CD4-positive, alpha-beta T cell treated with Interleukin-4 for 1 hour (primary cell): ENCODE measurements around the gene ZRANB3.
"Not testable (repeated sequence)": the region's sequence is repeated elsewhere in the genome, so short reads cannot be mapped to it uniquely, and the experiment has no call there.

Experiments used
- DNase-seq, 2 donors: peaks; one replicate each; pipeline ENCODE4 v3.0.0-alpha.2; 2020 to 2022

The ZRANB3 gene

GRCh38 chr2:135485441-135485840 lies 45.6 kb downstream of the ZRANB3 start:
- no peak for DNase-seq

- DNase-seq = no peak
Measured at GRCh38 chr2:135475128-135475527, 55.9 kb downstream of the ZRANB3 start.

DNA sequence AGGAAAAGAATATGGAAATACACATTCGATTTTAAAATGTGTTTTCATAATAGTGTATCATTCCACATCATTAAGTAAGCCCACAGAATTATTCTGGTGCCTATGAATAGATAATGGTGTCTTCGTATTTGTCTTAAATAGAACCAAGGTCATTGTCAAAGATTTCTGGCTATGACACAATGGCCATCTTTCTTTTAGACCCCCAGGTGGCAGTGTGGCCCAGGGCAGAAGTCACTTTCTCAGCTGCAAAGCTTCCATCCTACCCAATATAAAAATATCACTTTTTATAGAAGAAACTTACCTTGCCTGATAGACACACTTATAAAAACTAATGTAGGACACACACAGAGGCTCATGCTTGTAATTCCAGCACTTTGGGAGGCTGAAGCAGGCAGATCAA lies 57.5 kb downstream of the ZRANB3 start:
- DNase-seq = peak; percentile 21 to 23

- no peak for DNase-seq
Measured at GRCh38 chr2:135471106-135471505, 59.9 kb downstream of the ZRANB3 start.

DNA sequence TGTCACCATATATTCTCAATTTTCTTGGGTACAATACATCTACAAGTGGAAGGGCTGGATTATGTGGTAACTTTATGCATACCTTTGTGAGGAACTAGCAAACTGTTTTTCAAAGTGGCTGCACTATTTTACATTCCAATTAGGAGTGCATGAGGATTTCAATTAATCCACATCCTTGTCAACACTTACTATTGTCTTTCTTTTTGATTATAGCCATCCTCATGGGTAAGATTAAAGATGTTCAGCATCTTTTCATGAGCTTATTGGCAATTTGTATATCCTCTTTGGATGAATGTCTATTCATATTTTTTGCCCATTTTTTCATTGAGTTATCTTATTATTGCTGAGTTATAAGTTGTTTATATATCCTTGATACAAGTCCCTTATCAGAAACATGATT lies 73.7 kb downstream of the ZRANB3 start:
- no peak for DNase-seq

DNA sequence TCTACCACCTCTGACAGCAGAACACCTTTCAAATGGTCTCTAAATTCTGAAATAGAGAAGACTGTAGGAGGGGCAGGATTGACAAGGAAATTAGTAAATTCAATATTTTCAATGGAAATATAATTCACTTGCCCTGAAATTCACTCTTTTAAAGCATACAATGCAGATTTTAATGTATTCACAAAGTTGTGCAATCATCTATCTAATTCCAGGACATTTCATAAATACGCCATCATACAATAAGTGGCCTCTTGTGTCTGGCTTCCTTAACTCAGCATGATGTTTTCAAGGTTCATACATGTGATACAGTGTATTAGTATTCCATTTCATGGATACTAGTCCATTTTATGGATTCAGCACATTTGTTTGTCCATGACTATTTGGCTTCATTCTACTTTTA lies 74.2 kb downstream of the ZRANB3 start:
- no peak for DNase-seq

DNA sequence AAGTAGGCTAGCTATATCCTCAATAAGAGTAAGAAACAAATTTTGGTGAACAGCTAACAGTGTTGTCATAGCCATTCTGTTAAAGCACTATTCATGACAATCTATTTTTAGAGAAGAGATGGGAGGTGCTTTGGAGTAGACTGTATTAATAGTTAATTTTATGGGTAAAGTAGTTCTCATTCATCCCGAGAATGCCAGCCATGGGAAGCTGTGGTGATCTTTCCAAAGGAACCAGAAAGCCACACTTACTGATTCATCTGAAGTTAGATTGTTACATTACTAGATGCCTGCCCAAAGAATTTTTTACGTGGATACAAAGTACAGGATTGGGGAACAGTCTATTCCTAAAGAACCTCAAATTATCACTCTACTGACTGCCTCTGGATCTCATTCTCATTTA lies 74.6 kb downstream of the ZRANB3 start:
- no peak for DNase-seq

DNA sequence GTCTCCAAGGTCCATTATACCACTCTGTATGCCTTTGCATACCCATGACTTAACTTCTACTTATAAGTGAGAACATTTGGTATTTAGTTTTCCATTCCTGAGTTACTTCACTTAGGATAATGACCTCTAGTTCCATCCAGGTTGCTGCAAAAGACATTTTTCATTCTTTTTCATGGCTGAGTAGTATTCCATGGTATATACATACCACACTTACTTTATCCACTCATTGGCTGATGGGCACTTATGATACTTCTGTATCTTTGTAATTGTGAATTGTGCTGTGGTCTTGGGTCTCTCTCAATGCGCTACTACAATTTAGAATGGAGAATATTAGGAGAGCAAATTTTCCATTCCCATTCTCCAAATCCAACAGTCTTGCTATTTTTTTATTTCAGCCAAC lies 76.4 kb downstream of the ZRANB3 start:
- DNase-seq = no peak

DNA sequence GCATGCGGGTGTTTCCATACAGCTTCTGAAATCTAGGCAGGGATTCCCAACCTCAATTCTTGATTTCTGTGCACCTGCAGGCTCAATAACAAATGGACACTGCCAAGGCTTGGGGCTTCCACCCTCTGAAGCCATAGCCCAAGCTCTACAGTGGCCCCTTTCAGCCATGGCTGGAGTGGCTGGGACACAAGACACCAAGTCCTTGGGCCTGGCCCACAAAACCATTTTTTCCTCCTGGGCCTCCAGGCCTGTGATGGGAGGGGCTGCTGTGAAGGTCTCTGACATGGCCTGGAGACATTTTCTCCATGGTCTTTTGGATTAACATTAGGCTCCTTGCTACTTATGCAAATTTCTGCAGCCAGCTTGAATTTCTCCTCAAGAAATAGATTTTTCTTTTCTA lies 78.0 kb downstream of the ZRANB3 start:
- DNase-seq = not testable (repeated sequence)

- no peak for DNase-seq
Measured at GRCh38 chr2:135451966-135452365, 79.1 kb downstream of the ZRANB3 start.

GRCh38 chr2:135443013-135443412 lies 88.0 kb downstream of the ZRANB3 start:
- DNase-seq = not testable (repeated sequence)

GRCh38 chr2:135435155-135435554 lies 95.9 kb downstream of the ZRANB3 start:
- DNase-seq = not testable (repeated sequence)

GRCh38 chr2:135424849-135425248 lies 106.2 kb downstream of the ZRANB3 start:
- no peak for DNase-seq

DNA sequence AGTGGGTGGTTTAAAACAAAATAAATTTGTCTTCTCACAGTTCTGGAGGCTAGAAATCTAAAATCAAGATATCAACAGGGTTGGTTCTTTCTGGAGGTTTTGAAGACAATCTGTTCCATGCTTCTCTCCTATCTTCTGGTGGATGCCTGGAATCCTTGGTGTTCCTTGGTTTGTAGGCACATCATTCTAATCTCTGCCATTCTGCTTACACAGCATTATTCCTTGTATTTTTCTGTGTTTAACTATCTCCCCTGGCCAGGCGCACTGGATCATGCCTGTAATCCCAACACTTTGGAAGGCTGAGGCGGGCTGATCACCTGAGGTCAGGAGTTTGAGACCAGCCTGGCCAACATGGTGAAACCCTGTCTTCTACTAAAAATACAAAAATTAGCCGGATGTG lies 108.1 kb downstream of the ZRANB3 start:
- DNase-seq = no peak

DNA sequence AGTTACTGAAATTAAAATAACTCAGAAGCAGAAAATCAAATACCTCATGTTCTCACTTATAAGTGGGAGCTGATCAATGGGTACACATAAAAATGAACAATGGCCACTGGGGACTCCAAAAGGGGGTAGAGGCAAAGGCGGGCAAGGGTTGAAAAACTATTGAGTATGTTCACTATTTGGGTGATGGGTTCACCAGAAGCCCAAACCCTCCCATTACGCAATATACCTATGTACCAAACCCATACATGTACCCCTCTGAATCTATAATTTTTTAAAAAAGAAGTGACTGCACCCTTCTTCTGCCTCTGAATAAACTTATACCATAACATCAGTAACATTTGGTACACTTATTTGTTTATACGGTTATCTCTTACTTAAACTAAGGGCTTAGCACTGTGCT lies 119.4 kb downstream of the ZRANB3 start:
- no peak for DNase-seq

DNA sequence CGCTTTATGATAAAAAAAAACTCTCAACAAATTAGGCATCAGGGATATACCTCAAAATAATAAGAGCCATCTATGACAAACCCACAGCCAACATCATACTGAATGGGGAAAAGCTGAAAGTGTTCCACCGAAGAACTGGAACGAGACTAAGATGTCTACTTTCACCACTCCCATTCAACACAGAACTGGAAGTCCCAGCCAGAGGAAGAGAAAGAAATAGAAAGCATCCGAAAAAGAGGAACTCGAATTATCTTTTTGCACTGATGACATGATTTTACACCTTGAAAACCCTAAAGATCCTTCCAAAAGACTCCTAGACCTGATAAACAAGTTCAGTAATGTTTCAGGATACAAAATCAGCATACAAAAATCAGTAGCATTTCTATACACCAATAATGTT lies 121.6 kb downstream of the ZRANB3 start:
- DNase-seq = no peak

- not testable (repeated sequence) for DNase-seq
Measured at GRCh38 chr2:135396259-135396658, 134.8 kb downstream of the ZRANB3 start.

DNA sequence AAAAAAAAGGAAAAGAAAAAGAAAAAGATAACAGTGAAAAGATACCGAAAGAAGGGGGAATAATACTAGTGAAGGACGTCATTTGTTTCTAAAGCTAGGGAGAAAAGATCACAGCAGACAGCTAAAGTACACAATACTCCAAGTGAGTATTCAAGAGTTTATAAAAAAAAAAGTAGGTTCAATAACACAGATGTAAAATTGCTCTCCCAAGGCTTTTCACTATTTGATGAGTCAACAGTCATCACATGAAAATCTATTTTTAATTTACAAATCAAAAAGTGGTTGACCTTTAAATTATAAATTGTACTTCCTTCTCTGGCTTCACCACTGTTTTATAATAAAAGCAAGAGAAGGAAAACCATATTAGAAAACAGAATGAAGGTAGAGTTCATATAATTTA lies 144.0 kb downstream of the ZRANB3 start:
- no peak for DNase-seq

DNA sequence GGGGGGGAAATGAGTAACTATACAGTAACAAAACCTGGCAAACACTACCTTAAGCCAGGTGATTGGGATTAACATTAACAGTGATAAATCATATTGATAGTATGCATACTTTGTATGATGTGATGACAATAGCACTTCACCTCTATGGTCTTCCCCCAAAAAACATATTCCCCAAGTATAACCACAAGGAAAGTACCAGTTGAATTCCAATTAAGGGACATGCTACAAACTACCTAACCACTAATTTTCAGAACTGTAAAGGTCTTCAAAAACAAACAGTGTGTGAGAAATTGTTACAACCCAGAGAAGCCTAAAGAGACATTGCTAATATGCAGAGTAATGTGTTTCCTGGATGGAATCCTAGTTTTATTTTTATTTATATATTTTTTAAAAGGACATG lies 152.4 kb downstream of the ZRANB3 start:
- no peak for DNase-seq

GRCh38 chr2:135373702-135374101 lies 157.3 kb downstream of the ZRANB3 start:
- DNase-seq = no peak

DNA sequence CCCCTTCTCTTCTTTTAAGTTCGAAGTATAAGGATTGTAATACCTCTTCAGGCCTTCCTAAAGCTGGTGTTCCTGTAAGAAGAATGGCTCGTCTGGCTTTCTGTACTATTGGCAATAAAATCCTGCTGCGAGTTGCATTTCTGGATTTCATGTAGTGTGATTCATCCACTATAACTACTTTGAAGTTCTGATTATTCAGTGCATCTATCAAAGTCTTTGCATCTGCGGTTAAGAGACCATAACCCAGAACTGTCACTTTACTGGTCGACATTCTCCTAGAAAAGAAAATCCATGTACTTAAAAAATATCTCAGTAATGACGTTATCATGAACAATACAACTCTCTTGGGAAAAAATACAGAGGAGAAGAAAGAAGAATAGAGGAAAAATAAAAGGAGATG lies 181.1 kb downstream of the ZRANB3 start:
- no peak for DNase-seq

- not testable (repeated sequence) for DNase-seq
Measured at GRCh38 chr2:135348096-135348704, 182.8 kb downstream of the ZRANB3 start.

DNA sequence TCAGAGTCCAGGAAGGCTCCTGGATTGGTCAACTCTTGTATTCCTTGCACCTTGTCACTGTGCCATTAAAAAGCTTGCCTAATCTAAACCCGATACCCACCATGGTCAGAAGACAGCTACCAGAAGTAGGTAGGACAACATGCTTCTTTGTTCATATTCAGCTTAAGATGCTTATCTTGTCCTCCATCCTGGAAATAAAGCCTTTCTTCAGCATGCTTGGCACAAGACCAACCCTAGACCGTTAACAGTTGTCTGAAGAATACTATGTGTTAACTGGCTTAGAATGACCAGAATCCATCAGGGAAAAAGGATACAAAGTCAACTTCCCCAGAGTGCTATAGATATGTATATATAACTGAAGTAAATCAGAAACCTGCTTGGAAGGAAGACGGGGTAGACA lies 193.9 kb downstream of the ZRANB3 start:
- DNase-seq = no peak

DNA sequence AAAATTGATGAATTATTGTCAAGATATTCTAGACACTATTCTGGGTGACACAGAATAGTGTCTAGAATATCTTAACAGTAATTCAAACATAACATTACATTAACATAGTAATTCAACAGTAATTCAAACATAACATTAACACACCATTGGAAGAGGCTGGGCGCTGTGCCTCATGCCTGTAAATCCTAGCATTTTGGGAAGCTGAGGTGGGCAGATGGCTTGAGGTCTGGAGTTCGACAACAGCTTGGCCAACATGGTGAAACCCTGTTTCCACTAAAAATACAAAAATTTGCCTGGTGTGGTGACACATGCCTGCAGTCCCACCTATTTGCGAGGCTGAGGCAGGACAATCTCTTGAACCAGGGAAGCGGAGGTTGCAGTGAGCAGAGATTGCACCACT lies 195.8 kb downstream of the ZRANB3 start:
- no peak for DNase-seq

DNA sequence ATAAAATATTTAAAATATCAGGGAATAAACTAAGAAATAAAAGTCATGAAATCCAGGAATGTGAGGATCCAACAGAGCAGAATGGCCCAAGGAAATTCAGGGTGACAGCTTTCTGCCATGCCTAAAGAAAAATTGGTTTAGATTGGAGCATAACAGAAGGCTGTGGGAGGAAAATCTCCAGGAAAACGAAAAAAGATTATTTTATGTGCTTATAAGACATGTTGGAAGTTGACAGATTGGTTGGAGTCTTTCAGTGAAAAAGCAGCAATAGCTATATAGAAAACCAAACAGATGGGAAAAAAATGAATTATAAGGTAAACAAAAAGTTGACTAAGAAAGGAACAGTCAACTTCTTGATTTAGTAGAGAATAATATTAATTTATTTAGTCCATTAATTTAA lies 203.9 kb downstream of the ZRANB3 start:
- DNase-seq = no peak
